DMS79 treated with DMSO at 0.1 percent for 48 hours (cell line): Measurements from ENCODE around the gene FOXC1.

ENCODE experiments used
- DNase-seq: peaks from one replicate; lab custom pipeline; 2025; lab: John Stamatoyannopoulos, UW

FOXC1 gene

GRCh38 chr6:1600063-1600763, 9.5 kb upstream of the FOXC1 start:
- DNase-seq = no peak

GRCh38 chr6:1600764-1601157, 9.0 kb upstream of the FOXC1 start:
- DNase-seq = no peak

DNA sequence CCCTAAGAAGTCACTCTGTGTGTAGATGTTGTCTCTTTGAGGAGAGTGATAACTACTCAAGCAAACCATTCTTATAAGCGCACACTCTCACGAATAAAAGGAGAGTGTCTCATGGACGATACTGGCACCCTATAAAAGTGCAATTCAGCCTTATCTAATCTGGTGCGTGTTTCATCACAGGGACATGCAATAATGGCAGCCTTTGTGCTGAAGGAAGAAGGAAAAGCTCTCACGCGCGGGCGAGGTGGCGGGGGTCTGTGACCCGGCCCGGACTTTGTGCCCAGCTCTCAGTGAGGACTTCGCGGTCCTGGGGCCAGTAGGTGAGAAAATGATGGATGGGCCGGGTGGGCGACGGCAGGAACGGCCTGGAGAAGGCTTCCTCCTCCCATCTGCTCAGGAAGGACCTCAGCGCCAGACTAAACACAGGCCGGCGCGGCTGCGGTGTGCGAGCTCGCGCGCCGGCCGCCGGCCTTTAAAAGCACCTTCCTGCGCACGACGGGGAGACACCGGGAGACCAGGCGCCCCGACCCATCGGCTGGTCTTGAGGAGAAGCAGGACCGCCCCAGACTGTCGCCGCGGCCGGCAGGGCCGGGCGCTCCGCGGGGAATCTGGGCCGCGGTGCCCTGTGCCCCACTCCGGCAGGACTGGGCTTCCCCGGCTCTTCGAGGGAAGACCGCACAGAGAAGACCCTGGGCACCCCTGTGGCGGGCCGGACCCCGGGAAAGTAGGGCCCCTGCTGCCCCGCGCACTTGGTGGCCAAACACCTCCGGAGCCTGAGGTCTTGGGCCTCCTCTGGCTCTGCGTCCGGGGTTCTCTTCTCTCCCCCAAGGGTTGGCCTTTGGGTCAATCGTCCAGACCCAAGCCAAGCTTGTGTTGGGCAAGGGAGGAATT, 8.3 kb upstream of the FOXC1 start:
- no peak for DNase-seq

DNA sequence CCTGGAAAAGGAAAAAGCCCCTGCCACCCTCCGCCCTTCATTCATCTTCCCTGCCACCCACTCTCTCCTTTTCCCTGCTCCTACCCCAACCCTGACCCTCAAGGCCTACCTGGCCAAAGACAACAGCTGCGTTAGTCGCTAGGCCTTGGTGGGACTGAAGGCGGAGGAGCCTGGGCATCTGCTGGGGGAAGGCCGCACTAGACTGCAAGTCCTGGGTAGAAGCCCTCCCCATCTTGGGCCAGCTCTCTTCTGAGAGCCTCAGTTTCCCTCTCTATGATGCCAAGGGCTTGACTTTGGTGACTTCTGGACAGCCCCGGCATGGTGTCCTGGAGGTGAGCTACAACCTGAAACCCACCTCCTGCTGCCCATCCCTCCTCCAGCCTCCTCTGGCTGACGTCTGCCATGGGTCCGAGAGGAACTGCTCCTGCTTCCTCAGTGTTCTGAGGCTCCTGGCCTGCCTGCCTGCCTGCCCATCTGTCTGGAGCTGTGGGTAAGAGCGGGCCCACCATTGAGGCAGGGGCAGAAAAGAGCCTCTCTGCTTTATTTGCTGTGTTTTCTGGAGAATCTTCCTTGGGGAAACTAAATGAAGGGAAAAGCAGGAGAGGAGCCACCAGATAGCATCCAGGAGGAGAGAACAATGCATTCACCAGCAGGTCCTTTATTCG, 7.5 kb upstream of the FOXC1 start:
- no peak for DNase-seq

GRCh38 chr6:1603708-1604107, 6.0 kb upstream of the FOXC1 start:
- DNase-seq = no peak

DNA sequence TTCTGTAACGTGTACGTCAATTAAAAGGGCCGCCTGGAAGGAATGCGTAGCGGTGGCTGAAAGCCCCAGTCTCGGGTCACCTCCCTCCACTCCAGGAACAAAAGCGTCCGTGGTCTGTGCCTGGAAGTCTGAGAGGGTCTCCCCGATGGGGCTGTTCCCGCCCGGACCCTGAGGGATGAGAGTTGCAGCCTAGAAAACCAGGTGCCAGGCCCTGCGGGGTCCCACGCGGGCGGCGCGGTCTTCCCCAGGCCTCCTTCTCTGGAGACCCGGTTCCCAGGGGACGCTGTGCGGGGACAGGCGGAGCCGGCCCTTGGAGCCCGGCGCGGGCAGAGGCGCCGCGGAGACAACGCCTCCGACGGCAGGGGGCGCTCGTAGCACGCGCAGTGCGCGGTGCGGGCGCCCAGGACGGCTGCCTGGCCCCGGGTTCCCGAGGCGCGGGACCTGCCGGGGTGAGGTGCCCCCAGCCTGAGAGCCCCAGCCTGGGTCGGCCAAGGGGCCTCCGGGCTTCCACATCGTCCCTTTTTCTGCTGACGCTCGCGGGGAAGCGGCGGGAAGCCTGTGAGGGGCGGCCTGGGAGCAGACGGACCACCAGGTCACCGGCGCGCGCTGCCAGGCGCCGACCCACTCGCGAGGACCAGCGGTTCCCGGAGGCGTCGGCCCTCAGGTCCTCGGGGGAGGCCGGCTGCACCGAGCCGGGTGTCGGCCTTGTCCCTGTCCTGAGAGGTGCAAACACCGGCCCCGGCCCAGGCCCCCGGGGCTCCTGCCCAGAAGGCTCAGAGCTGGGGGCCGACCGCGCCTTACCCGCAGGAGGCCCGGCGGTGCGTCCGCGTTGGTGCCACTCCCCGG, 5.3 kb upstream of the FOXC1 start:
- DNase-seq = no peak

DNA sequence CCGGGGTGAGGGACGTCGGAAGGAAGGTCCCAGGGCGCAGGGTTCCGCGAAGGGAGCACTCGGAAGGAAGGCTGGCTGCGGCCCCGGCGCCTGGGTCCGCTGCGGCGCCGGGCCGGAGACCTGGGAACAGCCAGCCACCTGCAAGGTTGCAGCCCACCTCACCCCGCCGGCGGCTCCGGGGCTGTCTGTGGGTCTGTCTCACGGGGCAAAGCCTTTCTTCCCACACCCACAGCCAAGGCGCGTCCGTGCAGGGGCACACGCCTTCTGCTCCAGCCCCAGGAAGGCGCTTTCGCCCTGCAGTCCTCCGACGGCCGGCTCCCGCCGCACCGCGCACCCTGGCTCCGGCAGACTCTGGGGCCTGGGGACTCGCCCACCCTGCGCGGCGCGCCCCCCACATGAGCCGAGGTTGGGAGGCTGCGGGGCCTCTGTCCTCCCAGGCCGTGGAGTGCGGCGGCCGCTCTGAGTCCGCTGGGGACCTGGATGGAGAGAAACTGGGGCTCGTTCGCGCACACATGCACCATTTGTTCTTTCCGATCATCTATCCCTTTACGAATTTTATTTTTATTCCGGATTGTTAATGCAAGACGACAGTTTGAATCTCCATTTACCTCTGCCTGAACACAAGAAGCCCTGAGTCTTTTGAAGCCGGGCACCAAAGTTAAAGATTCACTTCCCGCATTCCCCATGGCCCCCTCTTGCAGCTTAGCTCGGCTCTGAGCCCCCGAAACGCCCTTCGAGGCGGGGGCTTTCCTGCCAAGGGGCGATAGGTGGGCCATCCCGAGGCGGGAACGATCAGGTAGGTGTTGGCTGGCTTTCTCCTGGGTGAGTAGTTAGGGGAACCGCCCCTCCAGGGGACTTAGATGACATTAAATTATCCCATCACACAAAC, 4.5 kb upstream of the FOXC1 start:
- DNase-seq = no peak

DNA sequence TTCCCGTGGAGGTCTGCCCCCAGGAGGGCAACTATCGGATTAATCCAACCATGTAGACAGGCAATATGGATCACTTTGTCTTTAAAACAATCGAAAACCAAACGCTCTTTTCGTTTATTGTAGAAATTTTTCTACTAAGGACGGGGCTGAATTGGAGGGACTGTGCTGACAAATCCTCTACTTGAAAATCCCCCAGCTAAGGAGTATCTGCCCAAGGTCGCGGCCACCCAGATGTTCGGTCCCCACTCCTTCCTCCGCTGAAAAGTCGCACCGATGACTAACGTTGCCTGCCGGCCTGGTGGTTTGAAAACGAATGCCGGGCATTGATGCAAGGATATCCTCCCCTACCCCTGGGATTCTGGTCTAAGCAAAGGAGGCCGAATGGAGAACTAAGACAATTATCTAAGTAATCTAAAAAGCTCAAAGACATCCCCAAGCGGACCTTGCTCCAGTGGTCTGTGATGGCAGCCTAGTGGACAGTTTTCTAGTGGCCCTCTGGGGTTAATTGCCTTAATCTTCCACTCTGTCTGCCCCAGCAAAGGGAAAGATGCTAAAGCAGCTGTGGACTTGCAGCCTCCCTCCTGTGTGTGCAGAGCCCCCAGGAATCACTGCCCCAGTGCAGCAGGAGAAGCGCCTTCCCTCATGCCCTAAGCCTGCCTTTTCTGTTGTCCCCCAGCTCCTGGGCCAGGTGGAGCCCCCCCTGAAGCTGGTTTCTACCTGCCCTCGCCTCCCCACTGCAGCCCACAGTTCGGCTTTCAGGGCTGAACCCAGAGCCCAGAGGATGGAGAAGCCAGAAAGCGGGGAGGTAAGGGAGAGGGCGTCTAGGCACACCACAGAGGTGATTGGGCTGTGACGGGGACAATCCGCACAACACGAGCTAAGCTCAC, 3.6 kb upstream of the FOXC1 start:
- DNase-seq = no peak

- DNase-seq = peak; percentile 11
Observed at GRCh38 chr6:1606780-1607515, 2.8 kb upstream of the FOXC1 start.

GRCh38 chr6:1607516-1608221, 2.0 kb upstream of the FOXC1 start:
- DNase-seq = peak; percentile 19

DNA sequence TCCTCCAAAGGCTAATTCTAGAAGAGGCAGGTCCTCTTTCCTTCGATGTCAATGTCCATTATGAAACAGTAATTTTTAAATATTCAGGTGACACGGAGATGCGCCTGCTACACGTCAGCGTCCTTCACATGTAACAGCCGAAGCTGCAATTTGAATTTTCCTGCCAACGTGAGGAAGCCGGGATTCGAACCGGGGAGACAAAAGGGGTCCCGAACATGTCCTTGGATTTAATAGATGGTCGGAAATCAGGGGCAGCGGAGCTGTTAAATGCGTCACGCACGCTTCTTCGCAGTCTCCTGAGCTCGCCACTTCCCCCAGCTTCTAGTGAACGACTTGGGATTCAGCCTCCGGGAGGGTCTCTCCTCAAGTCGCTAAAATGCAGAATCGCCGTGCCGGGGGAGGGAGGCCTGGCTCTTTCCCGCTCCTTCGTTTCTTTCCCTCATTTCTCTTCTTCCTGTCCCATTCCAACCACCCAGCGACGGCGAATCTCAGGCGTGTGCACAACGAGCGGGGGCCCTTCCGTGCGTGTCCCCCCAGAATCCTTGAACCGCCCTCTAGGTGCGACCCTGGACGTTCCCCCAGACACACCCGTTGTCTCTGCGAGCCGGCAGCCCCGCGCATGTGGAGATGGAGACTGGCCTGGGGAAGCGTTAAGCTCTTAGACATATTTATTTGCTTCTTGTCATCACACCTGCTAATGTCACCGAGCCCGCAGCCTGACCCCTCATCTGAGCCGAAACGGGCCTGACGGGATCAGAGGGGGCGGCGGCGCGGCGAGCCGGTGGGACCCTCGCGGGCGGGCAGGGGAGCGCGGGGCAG, 1.3 kb upstream of the FOXC1 start:
- no peak for DNase-seq

DNA sequence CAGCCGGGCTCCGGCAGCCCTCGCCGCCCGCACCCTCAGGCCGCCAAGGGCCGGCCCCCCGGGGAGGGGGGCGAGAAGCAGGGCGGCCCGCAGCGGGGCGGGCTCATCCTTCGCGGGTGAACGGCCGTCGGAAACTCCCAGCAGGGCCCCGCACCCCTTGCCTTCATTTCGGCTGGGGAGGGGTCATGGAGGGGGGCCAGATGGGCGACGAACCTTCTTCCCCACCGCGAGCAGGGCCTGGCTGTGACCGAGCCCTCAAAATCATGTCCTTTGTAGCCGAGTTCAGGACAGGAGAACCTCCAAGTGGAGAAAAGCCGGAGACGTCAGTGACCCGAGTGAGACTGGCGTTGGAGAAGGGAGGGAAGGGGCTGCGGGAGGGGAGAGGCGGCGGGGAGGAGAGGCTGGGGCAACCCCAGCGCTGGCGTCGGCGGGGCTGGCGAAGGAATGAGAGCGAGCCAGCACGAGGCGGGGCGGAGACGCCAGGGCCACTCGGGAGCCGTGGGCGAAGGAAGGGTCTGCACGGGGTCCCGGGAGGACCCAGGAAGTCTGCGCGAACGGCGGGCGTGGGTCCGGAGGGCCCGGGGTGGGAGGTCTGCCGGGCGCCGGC, 571 bp upstream of the FOXC1 start:
- DNase-seq = no peak

- no peak for DNase-seq
Observed at GRCh38 chr6:1610497-1611321, 994 bp downstream of the FOXC1 start.

DNA sequence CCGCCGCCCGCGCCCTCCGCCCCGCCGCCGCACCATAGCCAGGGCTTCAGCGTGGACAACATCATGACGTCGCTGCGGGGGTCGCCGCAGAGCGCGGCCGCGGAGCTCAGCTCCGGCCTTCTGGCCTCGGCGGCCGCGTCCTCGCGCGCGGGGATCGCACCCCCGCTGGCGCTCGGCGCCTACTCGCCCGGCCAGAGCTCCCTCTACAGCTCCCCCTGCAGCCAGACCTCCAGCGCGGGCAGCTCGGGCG, 1.5 kb downstream of the FOXC1 start:
- no peak for DNase-seq

DNA sequence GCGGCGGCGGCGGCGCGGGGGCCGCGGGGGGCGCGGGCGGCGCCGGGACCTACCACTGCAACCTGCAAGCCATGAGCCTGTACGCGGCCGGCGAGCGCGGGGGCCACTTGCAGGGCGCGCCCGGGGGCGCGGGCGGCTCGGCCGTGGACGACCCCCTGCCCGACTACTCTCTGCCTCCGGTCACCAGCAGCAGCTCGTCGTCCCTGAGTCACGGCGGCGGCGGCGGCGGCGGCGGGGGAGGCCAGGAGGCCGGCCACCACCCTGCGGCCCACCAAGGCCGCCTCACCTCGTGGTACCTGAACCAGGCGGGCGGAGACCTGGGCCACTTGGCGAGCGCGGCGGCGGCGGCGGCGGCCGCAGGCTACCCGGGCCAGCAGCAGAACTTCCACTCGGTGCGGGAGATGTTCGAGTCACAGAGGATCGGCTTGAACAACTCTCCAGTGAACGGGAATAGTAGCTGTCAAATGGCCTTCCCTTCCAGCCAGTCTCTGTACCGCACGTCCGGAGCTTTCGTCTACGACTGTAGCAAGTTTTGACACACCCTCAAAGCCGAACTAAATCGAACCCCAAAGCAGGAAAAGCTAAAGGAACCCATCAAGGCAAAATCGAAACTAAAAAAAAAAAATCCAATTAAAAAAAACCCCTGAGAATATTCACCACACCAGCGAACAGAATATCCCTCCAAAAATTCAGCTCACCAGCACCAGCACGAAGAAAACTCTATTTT, 2.0 kb downstream of the FOXC1 start:
- DNase-seq = no peak
